Measurements from ENCODE around the gene CDH22.

- TF ChIP-seq POLR2A (IDR thresholded peaks at IDR 0.05), result no peak
- no peak for TF ChIP-seq CTCF (IDR thresholded peaks at IDR 0.05)
Observed at GRCh38 chr20:46134716-46135115, 173.6 kb downstream of the CDH22 start.

Data from adrenal gland (tissue), 5 donors.